K562 treated with DMSO at 1 percent for 48 hours (cell line): ENCODE data around the gene TGM6. TPM values are rescaled to one million over a fixed set of nuclear protein-coding genes. Genes with fewer than 3 reads are reported as not detected.

ENCODE experiments used
- total RNA-seq: library from RNA; unstranded; fragments of 300-600 nt; gene quantifications from 2 replicates; pipeline ENCODE4 v1.2.3, GENCODE V29; 2022; ENCODE audit warnings: low replicate concordance; ENCODE audit errors: extremely low read depth

TGM6 gene
- not detected in 2 replicates for total RNA-seq

DNA sequence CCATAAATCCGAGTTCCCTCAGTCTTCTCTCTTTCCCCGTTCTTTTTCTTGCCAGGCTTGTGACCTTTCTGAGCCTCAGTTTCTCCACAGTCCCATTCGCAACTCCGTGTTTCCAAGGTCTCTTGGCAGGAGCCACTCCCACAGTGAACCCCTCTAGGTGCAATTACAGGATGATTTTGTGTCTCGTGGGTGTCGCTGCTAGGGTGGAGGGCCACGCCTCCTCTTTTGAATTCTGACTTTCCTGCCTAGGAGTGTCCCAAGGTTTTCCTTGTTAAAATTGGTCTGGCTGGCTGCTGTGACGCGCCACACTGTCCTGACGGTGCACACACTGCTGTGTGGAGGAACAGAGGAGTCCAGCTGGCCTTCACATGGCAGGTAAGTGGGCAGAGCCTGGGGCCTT, at the start of gene TGM6:
TGM6 (plus strand) TSS at position 301 of the 400 bp plus-strand sequence; CDS start at position 369, 68 bp downstream.

DNA sequence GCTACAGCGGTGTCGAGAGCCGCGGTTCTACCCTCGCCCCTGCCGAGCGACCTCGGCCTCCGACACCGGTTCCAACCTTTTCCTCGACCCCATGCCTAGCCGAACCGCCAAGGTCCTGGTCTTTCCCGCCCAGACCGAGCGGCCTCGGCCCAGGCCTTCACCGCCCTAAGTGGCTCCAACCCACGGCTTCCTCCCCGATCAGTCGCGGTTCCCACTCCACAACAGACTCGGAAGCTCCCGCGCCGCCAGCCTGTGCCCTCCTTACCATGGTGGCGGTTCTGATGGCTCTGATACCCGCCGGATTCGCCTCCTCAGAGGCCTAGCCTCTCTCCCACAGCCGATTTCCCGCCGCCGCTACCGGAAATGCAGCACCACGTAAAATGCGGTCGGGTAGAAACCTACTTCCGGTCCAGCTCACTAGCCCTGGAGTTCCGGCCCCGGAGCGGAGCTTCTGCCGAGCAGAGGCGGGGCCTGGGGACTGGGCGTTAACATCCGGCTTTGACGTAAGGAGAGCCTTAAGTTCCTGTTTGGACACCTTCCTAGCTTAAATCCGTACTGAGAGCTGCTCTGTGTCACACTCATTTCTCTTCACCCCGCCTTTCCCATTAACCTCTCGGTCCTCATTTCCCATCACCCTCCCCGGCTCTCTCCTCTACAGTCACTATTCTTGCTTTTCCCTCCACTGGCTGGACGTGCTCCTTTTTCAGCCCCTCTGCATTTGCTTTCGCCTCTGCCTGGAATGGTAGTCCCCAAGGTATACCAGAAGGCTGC, 89.9 kb downstream of the TGM6 start, which contains the start of gene SNRPB:
SNRPB (minus strand) TSS at position 367 of the 771 bp plus-strand sequence; CDS start at position 268, 99 bp downstream.

Other genes starting within 250 kb of the TGM6 start
- gene TGM3, start 84.9 kb upstream of the TGM6 start, total RNA-seq, result not detected in 2 replicates
- not detected in 2 replicates for gene SNRPB, start 89.9 kb downstream of the TGM6 start, total RNA-seq
- not detected in 2 replicates for gene ZNF343, start 128.0 kb downstream of the TGM6 start, total RNA-seq
- gene TMC2, start 155.7 kb downstream of the TGM6 start, total RNA-seq, result not detected in 2 replicates